NB4 (cell line): Measurements from ENCODE around the gene PRDX4.

Source experiments
- DNase-seq: peaks from one replicate; pipeline ENCODE4 v3.0.0; 2010; ENCODE audit warnings: low read depth
- H3K4me3 ChIP-seq: one replicate; pipeline ENCODE4 v1.5.1; 2011; ENCODE audit warnings: mild to moderate bottlenecking, low read depth, low read length, moderate library complexity
- MYC ChIP-seq: IDR thresholded peaks from 2 replicates; pipeline ENCODE4 v1.6.1; 2011; ENCODE audit warnings: low read depth, low read length
- POLR2A ChIP-seq: IDR thresholded peaks from 2 replicates; pipeline ENCODE4 v1.6.1; 2011; ENCODE audit warnings: mild to moderate bottlenecking; ENCODE audit not compliant: insufficient read length; ENCODE audit errors: extremely low read depth
- TF ChIP-seq, protein P1 (sequence below): IDR thresholded peaks from 2 replicates; pipeline ENCODE4 v1.6.1; 2011; ENCODE audit warnings: low read depth, low read length
- TF ChIP-seq, protein P2 (sequence below): IDR thresholded peaks from one replicate; pipeline ENCODE4 v1.5.1; 2012; ENCODE audit warnings: low read depth, low read length

The PRDX4 gene

DNA sequence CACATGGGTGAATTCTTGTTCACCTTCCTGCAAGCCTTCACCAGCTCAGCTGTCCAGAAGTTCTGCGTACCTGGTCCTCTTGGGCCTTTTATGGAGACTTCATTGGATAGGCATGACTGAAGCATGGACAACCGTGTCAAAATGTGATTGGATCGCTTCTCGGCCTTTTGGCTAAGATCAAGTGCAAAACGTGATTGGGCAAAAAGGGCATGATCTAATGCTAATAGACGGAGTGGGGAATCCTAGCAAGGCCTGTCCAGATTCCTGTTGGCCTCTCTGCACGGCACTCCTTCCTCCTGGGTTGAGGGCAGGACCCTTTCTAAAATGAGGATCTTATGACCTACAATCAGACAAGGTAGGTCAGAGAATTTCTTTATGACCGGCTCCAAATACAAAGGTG is 24.9 kb downstream of the PRDX4 start:
- TF ChIP-seq, protein P1, sequence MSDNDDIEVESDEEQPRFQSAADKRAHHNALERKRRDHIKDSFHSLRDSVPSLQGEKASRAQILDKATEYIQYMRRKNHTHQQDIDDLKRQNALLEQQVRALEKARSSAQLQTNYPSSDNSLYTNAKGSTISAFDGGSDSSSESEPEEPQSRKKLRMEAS: no peak
- TF ChIP-seq, protein P2, sequence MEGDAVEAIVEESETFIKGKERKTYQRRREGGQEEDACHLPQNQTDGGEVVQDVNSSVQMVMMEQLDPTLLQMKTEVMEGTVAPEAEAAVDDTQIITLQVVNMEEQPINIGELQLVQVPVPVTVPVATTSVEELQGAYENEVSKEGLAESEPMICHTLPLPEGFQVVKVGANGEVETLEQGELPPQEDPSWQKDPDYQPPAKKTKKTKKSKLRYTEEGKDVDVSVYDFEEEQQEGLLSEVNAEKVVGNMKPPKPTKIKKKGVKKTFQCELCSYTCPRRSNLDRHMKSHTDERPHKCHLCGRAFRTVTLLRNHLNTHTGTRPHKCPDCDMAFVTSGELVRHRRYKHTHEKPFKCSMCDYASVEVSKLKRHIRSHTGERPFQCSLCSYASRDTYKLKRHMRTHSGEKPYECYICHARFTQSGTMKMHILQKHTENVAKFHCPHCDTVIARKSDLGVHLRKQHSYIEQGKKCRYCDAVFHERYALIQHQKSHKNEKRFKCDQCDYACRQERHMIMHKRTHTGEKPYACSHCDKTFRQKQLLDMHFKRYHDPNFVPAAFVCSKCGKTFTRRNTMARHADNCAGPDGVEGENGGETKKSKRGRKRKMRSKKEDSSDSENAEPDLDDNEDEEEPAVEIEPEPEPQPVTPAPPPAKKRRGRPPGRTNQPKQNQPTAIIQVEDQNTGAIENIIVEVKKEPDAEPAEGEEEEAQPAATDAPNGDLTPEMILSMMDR: no peak
- TF ChIP-seq POLR2A (no peak), MYC (no peak)
- no peak overlapping the region for H3K4me3 ChIP-seq
- no peak for DNase-seq

DNA sequence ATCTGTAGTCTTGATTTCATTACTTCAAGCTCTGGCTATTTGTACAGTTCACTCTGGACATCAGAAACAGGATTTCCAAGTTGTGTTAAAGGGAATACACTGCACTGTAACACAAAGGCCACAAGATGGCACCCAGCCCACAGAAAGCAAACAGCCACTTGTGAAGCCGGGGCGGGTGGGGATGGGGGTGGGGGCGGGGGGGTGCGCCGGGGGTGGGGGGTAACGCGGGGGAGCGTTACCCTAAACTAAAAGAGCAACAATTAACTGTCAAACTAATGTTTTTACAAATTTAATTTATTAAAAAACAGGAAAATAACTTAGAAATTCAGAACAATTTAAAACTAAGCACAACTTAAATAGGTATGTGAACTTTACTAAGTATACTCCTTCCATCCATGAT is 27.3 kb downstream of the PRDX4 start:
- peak; percentile 64 for DNase-seq
- TF ChIP-seq, protein P1: no peak
- TF ChIP-seq, protein P2: peak; percentile 62
- H3K4me3 ChIP-seq: no peak overlapping the region

DNA sequence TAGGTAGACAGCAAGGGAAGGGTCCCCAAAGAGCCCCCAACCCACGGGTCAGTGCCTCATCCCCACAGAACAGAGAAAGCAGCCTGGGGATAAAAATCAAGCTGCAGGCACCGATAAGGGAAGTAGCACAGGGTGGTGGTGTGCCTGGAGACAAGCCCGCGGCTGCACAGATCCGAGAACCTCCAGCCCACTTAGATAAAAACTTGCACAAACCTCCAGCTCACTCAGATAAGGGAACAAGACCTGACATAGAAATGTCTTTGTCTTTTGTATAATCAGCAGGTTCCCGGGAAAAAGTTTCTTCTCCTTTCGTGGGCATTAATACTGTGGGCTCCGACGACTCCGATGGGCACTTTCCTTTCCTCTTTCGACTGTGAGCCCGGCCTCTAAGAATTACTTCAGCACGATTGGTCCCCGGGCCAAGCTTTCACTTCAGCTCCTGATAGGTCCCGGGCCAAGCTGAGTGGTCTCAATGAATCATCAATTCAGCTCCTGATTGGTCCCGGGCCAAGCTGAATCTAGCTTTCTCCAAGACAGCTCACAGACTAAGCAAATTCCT is 32.4 kb downstream of the PRDX4 start:
- DNase-seq: peak; percentile 52
- TF ChIP-seq, protein P1: no peak
- TF ChIP-seq, protein P2: no peak
- no peak for TF ChIP-seq POLR2A
- H3K4me3 ChIP-seq: peak overlapping the region; percentile 43

DNA sequence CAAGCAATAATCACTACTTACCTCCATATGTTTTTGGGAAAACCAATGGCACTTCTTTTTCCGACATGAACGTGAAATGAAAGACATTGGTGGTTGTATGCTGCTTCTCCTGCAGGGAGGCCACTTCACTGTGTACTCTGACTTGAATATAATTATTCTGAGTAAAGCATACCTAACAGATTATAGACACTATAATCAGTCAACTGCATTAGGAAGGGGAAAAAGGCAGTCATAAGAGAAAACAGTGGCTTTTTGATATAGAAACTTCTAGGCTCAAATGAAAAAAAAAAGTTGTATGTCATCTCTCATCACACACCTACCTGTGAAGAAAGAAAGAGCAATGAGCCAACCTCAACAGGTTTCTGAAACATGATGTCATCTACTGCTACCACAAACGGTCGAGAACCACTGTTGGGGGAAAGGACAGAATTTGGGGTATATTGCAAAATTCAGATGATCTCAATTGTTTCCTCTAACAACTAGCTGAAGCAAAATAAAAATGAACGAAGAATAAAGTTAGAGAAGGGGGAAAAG is 37.4 kb downstream of the PRDX4 start:
- no peak for DNase-seq
- TF ChIP-seq POLR2A: no peak
- TF ChIP-seq, protein P2: no peak
- no peak for TF ChIP-seq MYC
- H3K4me3 ChIP-seq: no peak overlapping the region

DNA sequence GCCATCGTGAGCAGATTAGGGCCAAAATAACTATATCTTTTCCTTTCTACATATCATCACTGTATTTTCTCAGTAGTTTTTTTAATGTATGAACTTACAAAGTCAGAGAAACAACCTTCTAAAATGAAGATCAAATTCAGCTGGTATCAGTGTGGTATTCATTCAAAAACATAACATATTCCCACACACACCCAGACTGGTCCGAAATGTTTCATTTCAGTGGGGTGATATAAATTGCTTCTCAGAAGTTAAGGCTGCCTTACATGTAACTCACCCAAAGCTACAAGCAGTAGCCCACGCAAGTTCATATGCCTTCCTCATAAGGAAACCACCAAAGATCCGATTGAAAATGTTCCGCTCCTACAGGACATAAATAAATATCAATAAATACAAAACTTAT is 37.9 kb downstream of the PRDX4 start:
- no peak for DNase-seq

DNA sequence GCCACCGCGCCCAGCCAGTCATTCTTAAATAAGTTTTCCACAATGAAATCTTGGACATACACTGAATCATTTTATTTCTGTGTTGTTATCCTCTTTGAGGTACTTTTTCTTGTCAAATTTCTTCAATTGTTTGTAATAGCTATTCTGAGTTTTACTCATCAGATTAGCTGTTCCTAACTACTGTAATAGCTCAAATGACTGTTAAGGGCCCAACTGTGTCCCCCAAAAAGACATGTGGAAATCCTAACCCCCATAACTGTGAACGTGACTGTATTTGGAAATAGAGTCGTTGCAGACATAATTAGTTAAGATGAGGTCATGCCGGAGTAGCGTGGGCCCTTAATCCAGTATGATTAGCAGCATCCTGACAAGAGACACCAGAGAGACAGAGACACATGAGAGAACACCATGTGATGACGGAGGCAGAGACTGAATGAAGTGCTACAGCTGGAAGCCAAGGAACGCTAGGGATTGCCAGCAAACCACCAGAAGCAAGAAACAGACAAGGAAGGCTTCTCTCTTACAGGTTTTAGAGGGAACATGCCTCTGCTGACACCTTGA is 52.9 kb downstream of the PRDX4 start:
- no peak overlapping the region for H3K4me3 ChIP-seq
- TF ChIP-seq MYC: no peak
- TF ChIP-seq, protein P2: no peak
- DNase-seq: no peak

More for the DNA sequence above, 37.9 kb downstream of the PRDX4 start:
- TF ChIP-seq, protein P1: no peak
- no peak overlapping the region for H3K4me3 ChIP-seq
